ENCODE measurements around the gene CARMIL1. TPM values are rescaled to one million over a fixed set of nuclear protein-coding genes. Genes with fewer than 3 reads are reported as not detected.
A peak's percentile ranks its signal among the peaks of the same experiment; 100 is the strongest.

Gene CARMIL1
- total RNA-seq, 1 donor from 2014 or later = 86.3 TPM

DNA sequence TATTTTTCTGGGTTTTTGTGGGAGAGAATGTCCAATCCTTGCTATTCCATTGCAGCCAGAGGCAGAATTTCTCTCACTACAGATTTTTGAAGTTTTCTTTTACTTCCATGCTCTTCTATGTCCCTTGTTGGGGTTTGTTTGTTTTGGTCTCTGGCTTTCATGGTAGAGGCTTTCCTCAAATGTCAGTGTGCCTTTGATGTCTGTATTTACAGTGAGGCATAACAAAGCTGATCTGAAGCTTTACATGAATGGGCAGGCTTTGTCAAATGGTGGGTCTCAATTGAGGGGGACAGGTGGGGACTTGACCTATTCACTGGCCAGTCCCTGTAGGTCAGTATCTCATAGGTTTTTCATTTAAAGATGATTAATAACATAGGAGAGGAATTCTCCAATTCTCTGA, 8.6 kb upstream of the CARMIL1 start:
- TF ChIP-seq, protein P1, sequence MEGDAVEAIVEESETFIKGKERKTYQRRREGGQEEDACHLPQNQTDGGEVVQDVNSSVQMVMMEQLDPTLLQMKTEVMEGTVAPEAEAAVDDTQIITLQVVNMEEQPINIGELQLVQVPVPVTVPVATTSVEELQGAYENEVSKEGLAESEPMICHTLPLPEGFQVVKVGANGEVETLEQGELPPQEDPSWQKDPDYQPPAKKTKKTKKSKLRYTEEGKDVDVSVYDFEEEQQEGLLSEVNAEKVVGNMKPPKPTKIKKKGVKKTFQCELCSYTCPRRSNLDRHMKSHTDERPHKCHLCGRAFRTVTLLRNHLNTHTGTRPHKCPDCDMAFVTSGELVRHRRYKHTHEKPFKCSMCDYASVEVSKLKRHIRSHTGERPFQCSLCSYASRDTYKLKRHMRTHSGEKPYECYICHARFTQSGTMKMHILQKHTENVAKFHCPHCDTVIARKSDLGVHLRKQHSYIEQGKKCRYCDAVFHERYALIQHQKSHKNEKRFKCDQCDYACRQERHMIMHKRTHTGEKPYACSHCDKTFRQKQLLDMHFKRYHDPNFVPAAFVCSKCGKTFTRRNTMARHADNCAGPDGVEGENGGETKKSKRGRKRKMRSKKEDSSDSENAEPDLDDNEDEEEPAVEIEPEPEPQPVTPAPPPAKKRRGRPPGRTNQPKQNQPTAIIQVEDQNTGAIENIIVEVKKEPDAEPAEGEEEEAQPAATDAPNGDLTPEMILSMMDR (IDR thresholded peaks at IDR 0.05; ENCODE audit: unreplicated experiment) = no peak
- no peak for DNase-seq (ENCODE audit: low spot score, unreplicated experiment)
- Mint-ChIP-seq H3K27me3 (no peaks in the 10 kb centered on the region), H3K4me1 (ENCODE audit: low read depth) (peaks cover 2% of the 10 kb centered on the region), H3K36me3 (ENCODE audit: insufficient read depth) (no peaks in the 10 kb centered on the region), H3K27ac (no peak overlapping the region), H3K4me3 (ENCODE audit: low read depth) (no peak overlapping the region), H3K9me3 (ENCODE audit: low read depth) (peaks cover 4% of the 10 kb centered on the region)

DNA sequence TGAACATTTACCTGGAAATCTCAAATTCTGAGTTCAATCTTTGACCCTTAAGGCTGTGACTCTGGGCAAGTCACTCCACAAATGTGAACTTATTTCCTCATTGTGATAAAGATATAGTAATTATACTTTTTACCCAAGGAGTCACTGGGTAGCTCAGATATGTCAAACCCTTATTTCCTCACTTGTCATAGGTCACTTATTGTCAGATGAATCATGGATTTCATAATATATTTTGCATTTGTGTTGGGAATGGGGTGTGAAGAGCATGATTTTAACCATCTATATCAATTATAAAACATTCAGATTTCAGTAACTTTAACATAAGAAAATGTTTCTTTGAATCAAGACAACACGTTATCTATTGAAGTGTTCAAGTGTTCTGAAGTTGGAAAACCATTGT, 3.7 kb upstream of the CARMIL1 start:
- DNase-seq (ENCODE audit: low spot score, unreplicated experiment) = no peak
- peaks cover 27% of the 10 kb centered on the region for H3K4me1 Mint-ChIP-seq (ENCODE audit: low read depth)
- H3K27me3 Mint-ChIP-seq = no peaks in the 10 kb centered on the region
- no peaks in the 10 kb centered on the region for H3K36me3 Mint-ChIP-seq (ENCODE audit: insufficient read depth)
- H3K4me3 Mint-ChIP-seq (ENCODE audit: low read depth) = no peak overlapping the region
- TF ChIP-seq, protein P1 (IDR thresholded peaks at IDR 0.05; ENCODE audit: unreplicated experiment) = no peak
- H3K9me3 Mint-ChIP-seq (ENCODE audit: low read depth) = no peaks in the 10 kb centered on the region
- no peak overlapping the region for H3K27ac Mint-ChIP-seq

- H3K36me3 Mint-ChIP-seq (ENCODE audit: insufficient read depth) = no peaks in the 10 kb centered on the region
- H3K27ac Mint-ChIP-seq = no peak overlapping the region
- no peaks in the 10 kb centered on the region for H3K27me3 Mint-ChIP-seq
- H3K4me1 Mint-ChIP-seq (ENCODE audit: low read depth) = peaks cover 40% of the 10 kb centered on the region
- TF ChIP-seq, protein P1 (IDR thresholded peaks at IDR 0.05; ENCODE audit: unreplicated experiment) = no peak
- H3K9me3 Mint-ChIP-seq (ENCODE audit: low read depth) = no peaks in the 10 kb centered on the region
- no peak for DNase-seq (ENCODE audit: low spot score, unreplicated experiment)
- no peak overlapping the region for H3K4me3 Mint-ChIP-seq (ENCODE audit: low read depth)
Measured at GRCh38 chr6:25277386-25277785, 1.8 kb upstream of the CARMIL1 start.

DNA sequence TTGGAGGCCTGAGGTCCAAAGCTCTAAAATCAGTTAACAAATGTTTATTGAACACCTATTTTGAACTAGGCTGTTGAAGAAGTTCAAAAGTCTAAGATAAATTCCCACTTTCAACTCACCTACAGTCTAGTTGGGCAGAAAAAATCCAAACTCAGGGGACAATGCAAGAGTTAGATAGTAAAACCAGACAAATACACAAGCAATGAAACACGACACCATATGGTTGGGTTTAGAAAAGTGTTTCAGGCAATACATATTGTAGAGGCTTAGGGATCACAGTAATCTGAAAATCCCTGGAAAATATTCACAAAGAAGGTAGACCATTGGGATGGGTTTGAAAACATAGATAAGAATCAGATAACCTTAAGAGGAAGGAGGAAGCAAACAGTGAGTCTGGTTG, 1.3 kb upstream of the CARMIL1 start:
- Mint-ChIP-seq H3K36me3 (ENCODE audit: insufficient read depth) (peaks cover 1% of the 10 kb centered on the region), H3K27me3 (no peaks in the 10 kb centered on the region), H3K4me3 (ENCODE audit: low read depth) (peak overlapping the region; percentile 98), H3K9me3 (ENCODE audit: low read depth) (no peaks in the 10 kb centered on the region), H3K4me1 (ENCODE audit: low read depth) (peaks cover 44% of the 10 kb centered on the region), H3K27ac (peak overlapping the region; percentile 95)
- no peak for DNase-seq (ENCODE audit: low spot score, unreplicated experiment)
- TF ChIP-seq, protein P1 (IDR thresholded peaks at IDR 0.05; ENCODE audit: unreplicated experiment) = no peak

DNA sequence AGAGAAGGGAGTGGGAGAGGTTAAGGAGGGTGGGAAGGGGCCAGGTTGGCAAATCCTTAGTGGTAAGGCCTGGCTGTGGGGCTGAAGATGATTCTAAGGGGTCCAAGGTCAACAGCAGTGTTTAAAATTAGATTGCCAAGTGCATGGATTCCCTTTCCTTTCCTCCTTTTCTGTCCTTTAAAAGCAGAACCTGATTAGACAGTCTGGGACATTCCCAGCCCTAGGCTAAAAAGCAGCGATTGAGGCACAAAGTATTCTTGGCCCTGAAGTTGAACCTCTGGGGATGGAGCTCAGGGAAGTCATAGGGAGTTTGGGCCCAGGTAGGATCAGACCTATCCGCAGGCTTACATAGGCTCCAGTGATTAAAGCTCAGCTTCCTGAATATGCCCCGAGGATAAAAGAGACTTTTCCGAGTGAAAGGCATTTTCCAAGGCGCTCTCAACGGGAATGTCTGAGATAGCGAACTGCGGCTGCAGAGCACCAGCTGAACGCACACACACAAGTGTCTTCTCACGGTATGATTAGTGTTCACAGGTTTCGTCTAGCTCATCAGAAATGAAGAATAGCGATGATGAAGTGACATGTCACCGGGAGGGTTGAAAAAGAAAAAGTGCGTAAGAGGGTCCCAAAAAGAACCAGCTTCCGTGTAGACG, 787 bp upstream of the CARMIL1 start:
- Mint-ChIP-seq H3K4me1 (ENCODE audit: low read depth) (peaks cover 50% of the 10 kb centered on the region), H3K27ac (peak overlapping the region; percentile 95), H3K36me3 (ENCODE audit: insufficient read depth) (peaks cover 5% of the 10 kb centered on the region), H3K4me3 (ENCODE audit: low read depth) (peak overlapping the region; percentile 98), H3K27me3 (no peaks in the 10 kb centered on the region), H3K9me3 (ENCODE audit: low read depth) (no peaks in the 10 kb centered on the region)
- DNase-seq (ENCODE audit: low spot score, unreplicated experiment) = no peak
- TF ChIP-seq, protein P1 (IDR thresholded peaks at IDR 0.05; ENCODE audit: unreplicated experiment) = no peak

Data from progenitor cell of endocrine pancreas (in vitro differentiated cells).